Measurements from ENCODE around the gene PAF1. TPM values are rescaled to one million over a fixed set of nuclear protein-coding genes. Genes with fewer than 3 reads are reported as not detected.

Gene PAF1
- total RNA-seq, 1 donor from 2014 or later = 36.2 TPM

GRCh38 chr19:39362682-39363657, 27.9 kb downstream of the PAF1 start:
- Mint-ChIP-seq H3K27me3 (ENCODE audit: unreplicated experiment) (no peaks in the 10 kb centered on the region), H3K27ac (ENCODE audit: unreplicated experiment) (no peak overlapping the region), H3K36me3 (ENCODE audit: unreplicated experiment) (peaks cover 6% of the 10 kb centered on the region), H3K9me3 (ENCODE audit: unreplicated experiment) (peaks cover 1% of the 10 kb centered on the region), H3K4me3 (ENCODE audit: unreplicated experiment) (no peak overlapping the region), H3K4me1 (ENCODE audit: low read depth, unreplicated experiment) (no peaks in the 10 kb centered on the region)
- TF ChIP-seq CTCF (IDR thresholded peaks at IDR 0.05; ENCODE audit: partially characterized antibody, unreplicated experiment) = no peak
- no peak for DNase-seq

GRCh38 chr19:39360599-39360998, 30.3 kb downstream of the PAF1 start:
- peaks cover 6% of the 10 kb centered on the region for H3K36me3 Mint-ChIP-seq (ENCODE audit: unreplicated experiment)
- no peak overlapping the region for H3K27ac Mint-ChIP-seq (ENCODE audit: unreplicated experiment)
- DNase-seq = no peak
- no peaks in the 10 kb centered on the region for H3K4me1 Mint-ChIP-seq (ENCODE audit: low read depth, unreplicated experiment)
- no peak overlapping the region for H3K4me3 Mint-ChIP-seq (ENCODE audit: unreplicated experiment)
- peaks cover 1% of the 10 kb centered on the region for H3K9me3 Mint-ChIP-seq (ENCODE audit: unreplicated experiment)
- TF ChIP-seq CTCF (IDR thresholded peaks at IDR 0.05; ENCODE audit: partially characterized antibody, unreplicated experiment) = no peak
- no peaks in the 10 kb centered on the region for H3K27me3 Mint-ChIP-seq (ENCODE audit: unreplicated experiment)

- Mint-ChIP-seq H3K4me1 (ENCODE audit: low read depth, unreplicated experiment) (no peaks in the 10 kb centered on the region), H3K9me3 (ENCODE audit: unreplicated experiment) (peaks cover 1% of the 10 kb centered on the region), H3K36me3 (ENCODE audit: unreplicated experiment) (peaks cover 5% of the 10 kb centered on the region), H3K4me3 (ENCODE audit: unreplicated experiment) (no peak overlapping the region), H3K27ac (ENCODE audit: unreplicated experiment) (no peak overlapping the region), H3K27me3 (ENCODE audit: unreplicated experiment) (no peaks in the 10 kb centered on the region)
- no peak for DNase-seq
- TF ChIP-seq CTCF (IDR thresholded peaks at IDR 0.05; ENCODE audit: partially characterized antibody, unreplicated experiment) = no peak
Measured at GRCh38 chr19:39359026-39359425, 31.9 kb downstream of the PAF1 start.

GRCh38 chr19:39356647-39357046, 34.3 kb downstream of the PAF1 start:
- Mint-ChIP-seq H3K36me3 (ENCODE audit: unreplicated experiment) (peaks cover 5% of the 10 kb centered on the region), H3K27ac (ENCODE audit: unreplicated experiment) (no peak overlapping the region), H3K4me1 (ENCODE audit: low read depth, unreplicated experiment) (peaks cover 5% of the 10 kb centered on the region), H3K4me3 (ENCODE audit: unreplicated experiment) (no peak overlapping the region), H3K27me3 (ENCODE audit: unreplicated experiment) (no peaks in the 10 kb centered on the region), H3K9me3 (ENCODE audit: unreplicated experiment) (peaks cover 1% of the 10 kb centered on the region)
- DNase-seq = no peak
- no peak for TF ChIP-seq CTCF (IDR thresholded peaks at IDR 0.05; ENCODE audit: partially characterized antibody, unreplicated experiment)

GRCh38 chr19:39356073-39356472, 34.8 kb downstream of the PAF1 start:
- Mint-ChIP-seq H3K4me1 (ENCODE audit: low read depth, unreplicated experiment) (peaks cover 5% of the 10 kb centered on the region), H3K27me3 (ENCODE audit: unreplicated experiment) (no peaks in the 10 kb centered on the region), H3K27ac (ENCODE audit: unreplicated experiment) (no peak overlapping the region), H3K36me3 (ENCODE audit: unreplicated experiment) (peaks cover 5% of the 10 kb centered on the region), H3K9me3 (ENCODE audit: unreplicated experiment) (peaks cover 1% of the 10 kb centered on the region), H3K4me3 (ENCODE audit: unreplicated experiment) (no peak overlapping the region)
- no peak for TF ChIP-seq CTCF (IDR thresholded peaks at IDR 0.05; ENCODE audit: partially characterized antibody, unreplicated experiment)
- no peak for DNase-seq

All from glutamatergic neuron (in vitro differentiated cells).